HTR-8/SVneo (cell line): ENCODE results near the gene RPS6KC1.
"Not testable (repeated sequence)": the region's sequence is repeated elsewhere in the genome, so short reads cannot be mapped to it uniquely, and the experiment has no call there.

Experiments
- DNase-seq: peaks from one replicate; pipeline ENCODE4 v3.0.0; 2011; ENCODE audit warnings: low spot score, mixed read lengths; ENCODE audit not compliant: insufficient read length
- FAIRE-seq: peaks from 2 replicates; lab custom pipeline; 2011; peaks lifted over from hg19 to GRCh38; lab: Jason Lieb, UNC

Gene RPS6KC1

DNA sequence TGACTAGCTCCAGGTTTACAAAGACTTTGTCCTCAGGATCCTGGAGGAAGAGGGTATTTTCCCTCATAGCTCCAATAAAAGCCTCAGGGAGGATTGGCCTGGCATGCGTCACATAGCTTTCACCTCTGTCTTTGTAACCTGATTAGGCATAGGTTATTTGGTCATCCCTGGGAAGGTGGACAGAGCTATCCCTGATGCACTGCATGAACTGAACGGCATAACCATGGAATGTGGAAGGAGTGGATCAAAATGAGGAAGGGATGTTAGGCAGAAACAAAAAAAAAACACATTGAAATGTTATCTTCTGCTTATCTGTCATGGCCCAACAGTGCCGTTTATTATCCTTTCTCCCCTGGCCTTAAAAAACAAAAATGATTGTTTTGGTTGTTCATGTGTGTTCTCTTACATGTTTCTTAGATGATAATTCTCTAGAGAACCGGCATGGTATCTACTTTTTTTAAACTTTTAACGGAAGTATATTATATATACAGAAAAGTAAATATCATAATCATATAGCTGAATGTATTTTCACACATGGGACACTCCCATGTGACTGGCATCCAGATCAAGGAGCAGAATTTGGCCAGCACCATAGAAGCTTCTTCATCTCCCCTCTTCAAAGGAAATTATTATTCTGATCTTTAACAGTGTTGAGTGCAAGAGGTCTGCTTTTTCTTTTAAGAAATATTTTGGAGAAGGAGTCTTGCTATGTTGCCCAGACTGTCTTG lies 85.3 kb downstream of the RPS6KC1 start:
- no peak for FAIRE-seq
- DNase-seq, result no peak

DNA sequence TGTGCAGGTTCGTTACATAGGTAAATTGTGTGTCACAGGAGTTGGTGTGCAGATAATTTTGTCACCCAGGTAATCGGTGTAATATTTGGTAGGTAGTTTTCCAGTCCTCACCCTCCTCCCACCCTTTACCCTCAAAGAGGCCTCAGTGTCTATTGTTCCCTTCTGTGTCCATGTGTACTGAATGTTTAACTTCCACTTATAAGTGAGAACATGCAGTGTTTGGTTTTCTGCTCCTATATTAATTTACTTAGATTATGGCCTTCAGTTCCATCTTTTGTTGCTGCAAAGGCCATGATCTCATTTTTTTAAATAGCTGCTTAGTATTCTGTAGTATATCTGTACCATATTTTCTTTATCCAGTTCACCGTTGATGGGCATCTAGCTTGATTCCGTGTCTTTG lies 87.3 kb downstream of the RPS6KC1 start:
- FAIRE-seq (no peak), DNase-seq (no peak)

DNA sequence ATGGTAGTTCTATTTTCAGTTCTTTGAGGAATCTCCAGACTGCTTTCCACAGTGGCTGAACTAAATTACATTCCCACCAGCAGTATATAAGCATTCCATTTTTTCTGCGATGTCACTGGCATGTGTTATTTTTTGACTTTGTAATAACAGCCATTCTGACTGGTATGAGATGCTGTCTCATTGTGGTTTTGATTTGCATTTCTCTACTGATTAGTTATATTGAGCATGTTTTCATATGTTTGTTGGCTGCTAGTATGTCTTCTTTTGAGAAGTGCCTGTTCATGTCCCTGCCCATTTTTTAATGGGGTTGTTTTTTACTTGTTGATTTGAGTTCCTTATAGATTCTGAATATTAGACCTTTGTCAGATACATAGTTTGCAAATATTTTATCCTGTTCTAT lies 87.9 kb downstream of the RPS6KC1 start:
- FAIRE-seq, result no peak

DNA sequence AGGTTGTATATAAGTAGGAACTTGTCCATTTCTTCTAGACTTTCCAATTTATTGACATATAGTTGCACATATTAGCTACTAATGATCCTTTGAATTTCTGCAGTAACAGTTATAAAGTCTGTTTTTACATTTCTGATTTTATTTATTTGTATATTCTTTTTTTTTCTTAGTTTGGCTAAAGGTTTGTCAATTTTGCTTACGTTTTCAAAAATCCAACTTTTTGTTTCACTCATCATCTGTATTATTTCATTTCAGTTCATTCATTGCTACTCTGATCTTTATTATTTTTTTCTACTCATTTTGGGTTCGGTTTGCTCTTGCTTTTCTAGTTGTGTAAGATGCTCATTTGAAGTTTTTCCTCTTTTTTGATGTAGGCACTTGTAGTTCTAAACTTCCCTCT lies 97.9 kb downstream of the RPS6KC1 start:
- FAIRE-seq (no peak), DNase-seq (no peak)

More for the DNA sequence above, 87.9 kb downstream of the RPS6KC1 start:
- no peak for DNase-seq

DNA sequence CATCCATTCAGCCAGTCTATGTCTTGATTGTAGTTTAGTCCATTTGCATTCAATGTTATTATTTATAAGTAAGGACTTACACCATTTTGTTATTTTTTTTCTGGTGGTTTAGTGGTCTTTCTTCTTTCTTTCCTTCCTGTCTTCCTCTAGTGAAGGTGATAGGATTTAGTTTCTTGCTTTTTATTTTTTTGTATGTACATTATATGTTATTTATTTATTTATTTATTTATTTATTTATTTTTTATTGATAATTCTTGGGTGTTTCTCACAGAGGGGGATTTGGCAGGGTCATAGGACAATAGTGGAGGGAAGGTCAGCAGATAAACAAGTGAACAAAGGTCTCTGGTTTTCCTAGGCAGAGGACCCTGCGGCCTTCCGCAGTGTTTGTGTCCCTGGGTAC lies 99.0 kb downstream of the RPS6KC1 start:
- not testable (repeated sequence) for DNase-seq, FAIRE-seq

DNA sequence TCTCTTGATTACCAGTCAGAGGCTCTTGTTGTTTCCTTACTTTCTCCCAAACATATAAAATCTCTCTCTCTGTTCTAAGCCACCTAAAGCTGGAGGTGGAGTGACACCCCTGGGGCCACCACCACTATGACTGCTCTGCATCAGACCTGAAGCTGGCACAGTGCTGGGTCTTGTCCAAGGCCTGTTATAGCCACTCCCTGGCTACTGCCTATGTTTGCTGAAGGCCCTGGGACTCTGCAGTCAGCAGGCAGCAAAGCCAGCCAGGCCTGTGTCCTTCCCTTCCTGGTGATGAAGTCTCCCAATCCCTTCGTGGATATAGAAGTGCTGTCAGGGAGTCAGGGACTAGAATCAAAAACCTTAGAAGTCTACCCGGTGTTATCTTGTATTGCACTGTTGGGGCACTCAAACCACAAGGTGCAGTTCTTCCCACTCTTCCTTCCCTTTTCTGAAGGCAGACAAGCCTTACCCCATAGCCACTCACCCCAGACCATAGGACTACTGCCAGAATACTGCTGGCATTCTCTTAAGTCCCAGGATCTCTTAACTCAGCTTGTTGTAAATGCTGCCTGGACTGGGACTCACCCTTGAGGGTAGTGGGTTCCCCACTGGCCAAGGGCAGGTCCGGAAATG lies 103.1 kb downstream of the RPS6KC1 start:
- FAIRE-seq (no peak), DNase-seq (no peak)

DNA sequence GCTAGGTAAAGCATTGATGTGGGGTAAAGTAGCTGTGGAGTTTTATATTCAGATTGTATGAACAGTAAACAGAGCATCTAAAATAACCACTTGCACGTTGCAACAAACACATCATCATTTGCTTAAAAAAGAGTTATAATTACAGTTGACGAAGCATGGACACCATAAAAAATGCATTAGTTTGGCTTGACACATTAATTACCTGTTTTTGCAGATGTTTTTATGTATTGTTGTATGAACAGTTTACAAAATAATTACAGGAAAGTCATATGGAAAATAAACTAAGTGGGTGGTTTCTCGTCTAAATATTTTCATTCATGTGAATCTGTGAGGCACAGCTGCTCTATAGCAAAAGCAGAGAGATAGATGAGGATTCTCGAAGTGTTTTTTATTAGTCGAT lies 108.3 kb downstream of the RPS6KC1 start:
- FAIRE-seq (no peak), DNase-seq (no peak)

DNA sequence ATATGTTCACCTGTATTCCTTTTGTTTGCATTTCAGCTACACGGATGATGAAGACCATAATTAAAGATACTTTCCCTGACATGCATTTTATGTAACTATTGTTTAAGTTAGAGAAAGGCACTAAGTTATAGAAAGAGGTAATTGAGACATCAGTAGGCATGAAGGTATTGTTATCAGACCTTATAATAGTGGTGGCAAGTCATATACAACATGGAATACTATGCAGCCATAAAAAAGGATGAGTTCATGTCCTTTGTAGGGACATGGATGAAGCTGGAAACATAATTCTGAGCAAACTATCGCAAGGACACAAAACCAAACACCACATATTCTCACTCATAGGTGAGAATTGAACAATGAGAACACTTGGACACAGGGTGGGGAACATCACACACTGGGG lies 109.4 kb downstream of the RPS6KC1 start:
- FAIRE-seq, DNase-seq: not testable (repeated sequence)

DNA sequence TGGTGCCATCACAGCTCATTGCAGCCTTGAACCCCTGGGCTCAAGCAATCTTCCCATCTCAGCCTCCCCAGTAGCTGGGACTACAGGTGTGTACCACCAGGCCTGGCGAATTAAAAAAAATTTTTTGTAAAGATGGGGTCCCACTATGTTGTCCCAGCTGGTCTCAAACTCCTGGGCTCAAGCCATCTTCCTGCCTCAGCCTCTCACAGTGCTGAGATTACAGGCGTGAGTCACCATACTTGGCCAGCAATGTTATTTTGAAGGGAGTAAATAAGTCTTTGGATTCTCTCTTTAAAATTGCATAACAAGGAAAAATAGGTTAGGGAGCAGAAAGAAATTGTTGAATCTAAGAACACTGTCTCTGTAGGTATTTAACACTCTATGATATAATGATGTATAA lies 111.3 kb downstream of the RPS6KC1 start:
- DNase-seq (no peak), FAIRE-seq (no peak)

DNA sequence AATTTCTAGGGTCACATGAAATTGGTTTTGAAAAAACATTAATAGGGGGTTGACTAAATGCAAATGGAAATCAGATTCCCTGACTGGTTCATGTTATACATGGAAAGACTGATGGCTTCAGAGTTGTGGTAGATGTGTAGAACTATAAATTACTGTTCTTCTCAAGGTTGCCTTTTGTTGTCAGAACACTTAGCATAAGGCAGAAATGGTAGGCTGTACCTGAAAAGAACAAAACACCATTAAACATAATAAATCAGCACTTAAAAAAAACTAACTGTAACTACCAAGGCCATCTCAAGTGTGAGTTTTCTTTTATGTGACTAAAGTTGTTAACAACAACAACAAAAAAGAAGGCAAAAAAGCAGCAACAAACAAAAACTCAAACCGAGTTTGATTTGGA lies 111.8 kb downstream of the RPS6KC1 start:
- FAIRE-seq, result no peak
- DNase-seq, result no peak

DNA sequence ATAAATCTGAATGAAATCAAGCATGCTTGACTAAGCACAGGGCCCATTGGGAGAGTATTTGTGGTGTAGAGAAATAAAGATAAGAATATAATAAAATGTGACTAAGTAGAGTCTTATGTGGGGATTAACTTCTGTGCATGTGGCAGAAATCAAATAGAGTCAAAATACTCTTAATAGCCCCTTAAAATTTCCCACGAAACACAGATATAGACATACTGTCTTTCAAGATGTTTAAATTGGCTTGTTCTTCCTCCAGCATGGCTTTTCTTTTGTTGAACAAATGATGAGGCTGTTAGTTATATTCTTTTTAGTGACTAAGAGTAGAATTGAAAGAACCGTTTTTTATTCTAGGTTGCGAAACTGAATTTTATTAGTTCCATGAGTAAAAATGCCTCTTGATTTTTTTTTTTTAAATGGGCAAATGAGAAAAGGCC lies 112.3 kb downstream of the RPS6KC1 start:
- no peak for DNase-seq

DNA sequence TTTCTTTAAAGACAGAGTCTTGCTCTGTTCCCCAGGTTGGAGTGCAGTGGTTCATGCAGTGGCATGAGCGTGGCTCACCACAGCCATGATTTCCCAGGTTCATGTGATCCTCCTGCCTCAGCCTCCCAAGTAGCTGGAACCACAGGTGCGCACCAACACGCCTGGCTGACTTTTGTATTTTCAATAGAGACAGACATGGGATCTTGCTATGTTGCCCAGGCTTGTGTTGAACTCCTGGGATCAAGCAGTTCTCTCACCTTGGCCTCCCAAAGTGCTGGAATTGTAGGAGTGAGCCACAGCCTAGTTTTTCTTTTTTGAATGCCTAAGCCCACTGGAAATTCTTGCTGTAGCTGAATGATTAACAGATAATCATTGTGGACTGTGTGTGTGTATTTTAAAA lies 113.5 kb downstream of the RPS6KC1 start:
- no peak for DNase-seq
- FAIRE-seq, result no peak

More for the DNA sequence above, 112.3 kb downstream of the RPS6KC1 start:
- FAIRE-seq, result no peak

DNA sequence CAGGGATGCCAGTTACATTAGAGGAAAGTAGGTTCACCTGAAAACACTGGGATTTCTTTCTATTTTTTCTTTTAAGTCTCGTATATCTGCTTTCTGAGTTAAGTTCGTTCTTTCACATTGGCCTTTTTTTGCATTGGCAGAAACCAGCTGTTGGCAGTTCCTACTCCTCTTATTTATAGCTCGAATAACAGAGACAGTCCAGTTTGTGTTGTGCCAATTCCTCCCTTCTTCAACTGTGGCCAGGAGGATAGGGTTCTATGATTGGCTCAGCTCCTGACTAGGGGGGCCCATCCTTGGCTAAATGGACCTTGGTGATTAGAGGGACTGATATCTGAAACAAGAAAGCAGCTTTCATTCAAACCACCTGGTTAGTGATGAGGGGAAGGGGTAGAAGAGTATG lies 115.8 kb downstream of the RPS6KC1 start:
- DNase-seq (no peak), FAIRE-seq (no peak)

DNA sequence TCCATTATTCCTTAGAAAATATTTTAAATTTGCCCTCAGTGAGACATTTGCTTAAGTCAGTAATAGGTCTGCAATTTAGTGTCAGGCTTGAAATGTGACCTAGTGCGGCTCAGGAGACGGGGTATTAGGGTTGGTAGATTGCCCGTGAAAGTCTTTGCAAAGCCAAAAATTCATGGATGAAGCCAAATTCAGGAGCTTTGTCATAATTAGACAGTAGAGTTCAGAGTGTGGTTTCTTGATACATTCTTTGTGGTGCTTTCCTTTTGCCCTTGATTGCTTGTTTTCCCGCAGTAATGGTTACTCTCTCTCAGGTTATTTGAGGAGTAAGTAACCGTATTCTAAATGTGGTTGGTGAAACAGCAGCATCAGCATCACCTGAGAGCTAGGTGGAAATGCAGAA lies 120.7 kb downstream of the RPS6KC1 start:
- no peak for DNase-seq
- FAIRE-seq, result no peak

DNA sequence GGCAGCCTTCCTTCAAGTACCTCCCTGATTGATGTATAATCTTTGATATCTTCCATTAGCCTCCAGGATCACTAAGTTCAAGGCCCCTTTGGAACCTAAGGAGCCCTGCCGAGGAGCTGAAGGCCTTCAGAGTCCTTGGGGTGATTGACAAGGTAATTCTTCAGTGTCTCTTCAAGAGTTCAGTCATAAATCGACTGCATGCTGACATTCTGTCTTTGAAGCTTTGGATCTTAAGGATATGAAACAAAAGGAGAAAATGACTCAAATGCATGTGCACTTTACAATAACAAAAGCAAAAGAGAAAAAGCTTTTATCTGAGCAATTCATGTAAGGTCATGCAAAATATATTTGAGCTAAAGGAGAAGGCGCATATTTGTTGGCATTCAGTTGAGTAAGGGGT lies 125.3 kb downstream of the RPS6KC1 start:
- DNase-seq (no peak), FAIRE-seq (no peak)

DNA sequence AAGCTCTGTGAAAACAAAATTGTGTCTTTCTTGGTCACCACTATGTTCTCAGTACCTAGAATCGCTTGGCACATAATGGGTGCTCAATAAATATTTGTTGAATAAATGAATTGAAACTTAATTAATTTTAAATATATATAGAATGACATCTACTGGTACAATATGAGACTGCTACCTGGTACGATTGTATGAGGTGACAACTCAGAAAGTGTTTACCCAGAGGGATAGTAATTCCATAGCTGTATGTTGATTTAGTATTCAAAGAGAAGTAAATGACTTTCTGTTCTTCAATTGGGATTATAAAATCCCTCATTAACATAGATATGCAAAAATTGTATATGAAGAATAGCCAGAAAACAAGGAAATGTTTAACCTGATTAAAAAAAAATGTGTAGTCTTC lies 128.7 kb downstream of the RPS6KC1 start:
- FAIRE-seq, result no peak

DNA sequence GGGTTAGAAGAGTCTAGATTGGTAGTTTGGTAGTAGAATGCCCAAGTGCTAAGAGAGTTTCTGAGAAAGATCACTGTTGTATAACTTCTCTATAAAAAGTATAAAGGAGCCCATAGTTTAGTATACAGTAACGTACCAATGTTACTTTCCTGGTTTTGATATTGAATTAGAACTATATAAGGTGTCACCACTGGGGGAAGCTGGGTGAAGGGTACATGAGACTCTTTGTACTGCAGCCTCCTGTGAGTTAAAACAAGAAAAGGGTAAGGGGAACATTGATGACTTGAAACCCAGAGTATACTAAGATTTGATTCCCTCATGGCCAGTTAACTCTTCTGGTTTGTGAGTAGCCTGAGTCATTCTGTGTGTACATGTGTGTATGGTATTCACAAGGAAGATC lies 129.8 kb downstream of the RPS6KC1 start:
- DNase-seq (no peak), FAIRE-seq (no peak)

More for the DNA sequence above, 128.7 kb downstream of the RPS6KC1 start:
- no peak for DNase-seq

DNA sequence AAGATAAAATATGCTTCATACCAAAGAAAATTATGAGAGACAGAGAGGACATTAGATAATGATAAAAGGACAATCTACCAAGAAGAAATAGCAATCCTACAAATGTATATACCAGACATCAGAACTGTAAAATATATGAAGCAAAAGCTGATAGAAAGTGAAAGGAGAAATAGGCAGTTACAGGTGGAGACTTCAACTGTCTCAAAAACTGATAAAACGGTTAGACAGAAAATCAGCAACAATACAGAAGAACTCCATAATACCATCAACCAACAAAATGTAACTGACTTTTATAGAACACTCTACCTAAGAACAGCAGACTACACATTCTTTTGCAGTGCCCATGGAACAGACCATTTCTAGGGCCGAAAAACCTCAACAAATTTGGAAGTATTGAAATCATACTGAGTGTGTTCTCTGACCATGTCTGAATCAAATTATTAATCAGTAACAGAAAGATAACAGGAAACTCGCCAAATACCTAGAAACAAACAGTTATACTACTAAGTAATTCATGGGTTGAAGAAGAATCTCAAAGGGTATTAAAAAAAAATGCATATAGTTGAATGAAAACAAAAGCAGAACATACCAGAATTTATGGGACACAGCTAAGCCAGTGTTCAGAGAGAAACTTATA lies 132.1 kb downstream of the RPS6KC1 start:
- no peak for DNase-seq
- no peak for FAIRE-seq

DNA sequence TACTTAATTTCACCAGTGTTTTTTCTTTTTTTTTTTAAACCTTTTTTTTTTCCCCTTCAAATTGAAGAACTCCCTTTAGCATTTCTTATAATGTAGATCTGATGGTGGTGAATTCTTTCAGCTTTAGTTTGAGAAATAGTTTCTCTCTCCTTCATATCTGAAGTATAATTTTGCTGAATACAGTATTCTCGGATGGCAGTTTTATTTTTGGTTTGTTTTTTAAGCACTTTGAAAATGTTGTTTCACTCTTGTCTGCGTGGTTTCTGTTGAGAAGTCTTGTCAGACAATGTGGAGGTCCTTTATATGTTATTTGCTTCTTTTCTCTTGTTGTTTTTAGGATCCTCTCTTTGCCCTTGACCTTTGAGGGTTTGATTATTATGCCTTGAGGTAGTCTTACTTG lies 135.1 kb downstream of the RPS6KC1 start:
- FAIRE-seq (no peak), DNase-seq (no peak)

DNA sequence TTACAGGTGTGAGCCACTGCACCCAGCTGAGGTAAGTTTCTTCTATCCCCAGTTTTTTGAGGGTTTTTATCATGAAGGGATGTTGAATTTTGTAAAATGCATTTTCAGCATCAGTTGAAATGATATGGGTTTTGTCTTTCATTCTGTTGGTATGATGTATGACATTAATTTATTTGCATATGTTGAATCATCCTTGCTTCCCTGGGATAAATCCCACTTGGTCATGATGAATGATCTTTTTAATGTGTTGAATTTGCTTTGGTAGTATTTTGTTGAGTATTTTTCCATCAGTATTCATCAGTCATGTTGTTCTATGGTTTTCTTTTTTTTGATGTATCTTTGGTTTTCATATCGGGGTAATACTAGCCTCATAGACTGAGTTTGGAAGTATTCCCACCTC lies 141.0 kb downstream of the RPS6KC1 start:
- no peak for DNase-seq
- FAIRE-seq, result no peak

DNA sequence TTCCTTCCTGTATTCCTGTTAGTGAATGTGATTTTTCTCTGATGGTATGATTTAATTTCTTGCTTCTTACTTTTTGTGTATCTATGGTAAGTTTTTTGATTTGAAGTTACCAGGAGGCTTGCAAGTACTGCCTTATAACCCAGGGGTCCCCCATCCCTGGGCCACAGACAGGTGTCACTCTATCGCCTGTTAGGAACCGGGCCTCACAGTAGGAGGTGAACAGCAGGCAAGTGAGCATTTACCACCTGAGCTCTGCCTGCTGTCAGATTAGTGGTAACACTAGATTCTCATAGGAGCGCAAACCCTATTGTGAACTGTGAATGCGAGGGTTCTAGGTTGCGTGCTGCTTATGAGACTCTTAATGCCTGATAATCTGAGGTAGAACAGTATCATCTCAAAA lies 143.3 kb downstream of the RPS6KC1 start:
- DNase-seq (no peak), FAIRE-seq (no peak)
